Measurements from ENCODE around the gene GLB1L2. TPM values are rescaled to one million over a fixed set of nuclear protein-coding genes. Genes with fewer than 3 reads are reported as not detected.

GLB1L2 gene
- total RNA-seq, 6 donors from 2014 or later = 3.1 to 11.6 (median 6.0) TPM

DNA sequence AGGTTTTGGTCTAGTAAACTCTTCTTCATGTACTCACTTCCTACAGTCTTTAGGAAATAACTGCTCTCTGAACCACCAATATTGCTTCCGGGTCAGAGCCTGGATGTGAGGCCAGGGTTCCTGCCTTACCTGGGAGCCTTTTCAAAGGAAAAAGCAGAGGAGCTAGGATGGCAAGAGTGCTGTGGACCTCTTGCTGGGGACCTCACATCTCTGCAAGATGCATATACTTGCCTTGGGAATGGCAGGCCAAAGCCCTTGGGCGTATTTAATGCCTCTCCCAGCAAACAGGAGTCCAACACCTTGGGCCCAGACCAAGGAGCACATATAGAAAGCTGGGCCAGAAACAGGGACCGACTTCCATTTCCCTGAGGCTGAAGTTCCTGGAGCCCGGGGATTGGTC, 5.3 kb downstream of the GLB1L2 start:
- H3K27me3 ChIP-seq = peaks cover 0 to 5% (median under 1%) of the 10 kb centered on the region in 4 donors
- DNase-seq (no peak), ATAC-seq (ENCODE audit: low FRiP score in 2 of 2) (no peak)
- peaks cover 5 to 9% (median 7%) of the 10 kb centered on the region in 4 donors for H3K4me1 ChIP-seq
- TF ChIP-seq POLR2AphosphoS5 (IDR thresholded peaks at IDR 0.05) = no peak
- no peak for TF ChIP-seq CTCF (IDR thresholded peaks at IDR 0.05)
- TF ChIP-seq EP300 (IDR thresholded peaks at IDR 0.05) = no peak
- TF ChIP-seq POLR2A (IDR thresholded peaks at IDR 0.05) = no peak
- H3K9me3 ChIP-seq = no peaks in the 10 kb centered on the region
- 86 to 96% methylated on average over 4 of the region's 4 CpGs for WGBS, 2 donors
- H3K36me3 ChIP-seq = no peaks in the 10 kb centered on the region
- H3K27ac ChIP-seq = no peak overlapping the region
- no peak overlapping the region for H3K4me3 ChIP-seq

DNA sequence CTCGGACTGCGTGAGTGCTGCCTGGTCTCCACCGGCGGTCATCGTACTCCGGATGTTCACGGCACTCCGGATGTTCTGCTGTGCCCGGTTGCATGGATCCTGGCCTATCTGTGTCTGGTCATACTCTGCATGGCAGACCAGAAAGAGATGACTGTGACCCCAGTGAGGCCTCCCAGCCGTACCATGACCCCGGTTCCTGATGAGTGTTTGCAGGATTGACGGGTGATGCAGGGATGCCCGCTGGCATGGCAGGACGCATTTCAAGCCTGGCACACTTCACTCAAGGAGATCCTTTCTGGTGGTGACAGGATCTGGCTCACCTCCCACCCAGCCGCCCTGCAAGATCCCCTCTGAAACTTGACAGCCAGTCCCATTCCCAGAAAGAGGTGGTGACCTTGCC, 6.3 kb downstream of the GLB1L2 start:
- H3K4me1 ChIP-seq = no peaks in the 10 kb centered on the region
- DNase-seq (peak in 1 of 2 donors; percentile 38), ATAC-seq (ENCODE audit: low FRiP score in 2 of 2) (no peak)
- no peak overlapping the region for H3K27ac ChIP-seq
- no peaks in the 10 kb centered on the region for H3K36me3 ChIP-seq
- TF ChIP-seq POLR2AphosphoS5 (IDR thresholded peaks at IDR 0.05) = no peak
- no peak for TF ChIP-seq EP300 (IDR thresholded peaks at IDR 0.05)
- H3K9me3 ChIP-seq = no peaks in the 10 kb centered on the region
- WGBS, 2 donors = 91 to 95% methylated on average over 14 to 15 of the region's 15 CpGs
- no peak overlapping the region for H3K4me3 ChIP-seq
- no peaks in the 10 kb centered on the region for H3K27me3 ChIP-seq

DNA sequence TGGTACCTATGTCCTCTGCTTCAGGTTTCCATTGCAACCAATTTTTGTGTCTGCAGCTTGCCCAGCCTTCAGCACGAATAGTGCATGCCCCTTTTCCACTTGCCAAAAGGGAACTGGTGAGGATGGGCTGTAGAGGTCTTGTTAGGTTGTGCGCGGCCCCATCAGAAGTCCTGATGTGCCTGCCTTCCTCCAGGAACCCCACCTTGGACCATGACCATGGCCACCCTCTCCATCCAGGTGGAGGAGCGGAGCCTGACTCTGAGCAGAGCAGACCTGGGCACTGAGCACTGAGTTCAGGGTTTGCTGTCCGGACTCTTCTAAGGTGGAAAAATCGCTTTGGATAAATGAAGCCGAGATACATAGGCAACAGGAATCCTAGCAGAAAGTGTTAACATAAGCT, 6.9 kb downstream of the GLB1L2 start:
- TF ChIP-seq POLR2A (IDR thresholded peaks at IDR 0.05) = no peak
- no peak for TF ChIP-seq EP300 (IDR thresholded peaks at IDR 0.05)
- TF ChIP-seq POLR2AphosphoS5 (IDR thresholded peaks at IDR 0.05) = no peak
- TF ChIP-seq CTCF (IDR thresholded peaks at IDR 0.05) = no peak
- WGBS, 2 donors = 92 to 94% methylated on average over 7 of the region's 7 CpGs
- no peaks in the 10 kb centered on the region for H3K36me3 ChIP-seq

GRCh38 chr11:134339756-134340155, 8.0 kb downstream of the GLB1L2 start:
- Histone ChIP-seq H3K36me3 (no peaks in the 10 kb centered on the region), H3K4me1 (no peaks in the 10 kb centered on the region), H3K27ac (no peak overlapping the region), H3K4me3 (no peak overlapping the region), H3K27me3 (no peaks in the 10 kb centered on the region), H3K9me3 (no peaks in the 10 kb centered on the region)
- no peak for TF ChIP-seq POLR2AphosphoS5 (IDR thresholded peaks at IDR 0.05)
- no peak for TF ChIP-seq CTCF (IDR thresholded peaks at IDR 0.05)
- no peak for TF ChIP-seq POLR2A (IDR thresholded peaks at IDR 0.05)
- no peak for TF ChIP-seq EP300 (IDR thresholded peaks at IDR 0.05)
- no peak for DNase-seq
- no peak for ATAC-seq (ENCODE audit: low FRiP score in 2 of 2)
- WGBS, 2 donors = 83 to 89% methylated on average over 4 of the region's 4 CpGs

More for the DNA sequence above, 6.9 kb downstream of the GLB1L2 start:
- Histone ChIP-seq H3K9me3 (no peaks in the 10 kb centered on the region), H3K4me3 (no peak overlapping the region), H3K4me1 (no peaks in the 10 kb centered on the region), H3K27ac (no peak overlapping the region), H3K27me3 (no peaks in the 10 kb centered on the region)
- no peak for DNase-seq
- no peak for ATAC-seq (ENCODE audit: low FRiP score in 2 of 2)

DNA sequence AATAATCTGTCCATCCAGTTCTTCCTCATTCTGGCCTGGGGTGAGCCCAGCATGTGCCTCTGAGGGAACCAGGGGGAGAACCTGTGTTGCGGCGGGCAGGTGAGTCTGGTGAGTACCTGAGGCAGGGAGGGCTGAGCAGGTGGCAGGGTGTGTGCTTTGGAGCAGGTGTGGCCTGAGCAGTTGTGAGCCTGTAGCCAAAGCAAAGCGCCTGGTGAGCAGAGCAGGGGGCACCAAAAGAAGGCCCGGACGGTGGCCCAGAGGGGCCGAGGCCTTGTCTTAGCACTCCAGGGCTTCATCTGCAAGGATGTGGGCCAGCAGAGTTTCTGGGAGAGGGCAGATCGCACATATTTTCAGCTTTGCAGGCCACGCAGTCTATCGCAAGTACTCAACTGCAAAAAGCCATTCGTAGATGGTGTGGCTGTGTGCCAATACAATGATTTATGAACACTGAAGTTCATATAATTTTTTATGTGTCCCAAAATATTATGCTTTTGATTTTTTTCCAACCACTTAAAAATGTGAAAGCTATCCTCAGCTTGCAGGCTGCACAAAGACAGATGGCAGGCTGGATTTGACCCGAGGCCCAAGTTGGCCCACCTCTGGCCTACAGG, 8.7 kb downstream of the GLB1L2 start:
- Histone ChIP-seq H3K27me3 (no peaks in the 10 kb centered on the region), H3K9me3 (no peaks in the 10 kb centered on the region), H3K27ac (no peak overlapping the region), H3K4me3 (no peak overlapping the region), H3K4me1 (no peaks in the 10 kb centered on the region), H3K36me3 (no peaks in the 10 kb centered on the region)
- ATAC-seq (ENCODE audit: low FRiP score in 2 of 2) (no peak), DNase-seq (peak in 1 of 2 donors; percentile 43)
- WGBS, 2 donors = 86 to 92% methylated on average over 11 of the region's 11 CpGs
- TF ChIP-seq POLR2A (IDR thresholded peaks at IDR 0.05) = no peak
- TF ChIP-seq EP300 (IDR thresholded peaks at IDR 0.05) = no peak
- no peak for TF ChIP-seq CTCF (IDR thresholded peaks at IDR 0.05)

Data from upper lobe of left lung (tissue), 6 donors.